ENCODE data around the gene AKT2. TPM values are rescaled to one million over a fixed set of nuclear protein-coding genes. Genes with fewer than 3 reads are reported as not detected.

Gene AKT2
- total RNA-seq, 1 donor from 2014 or later: 99.9 TPM

DNA sequence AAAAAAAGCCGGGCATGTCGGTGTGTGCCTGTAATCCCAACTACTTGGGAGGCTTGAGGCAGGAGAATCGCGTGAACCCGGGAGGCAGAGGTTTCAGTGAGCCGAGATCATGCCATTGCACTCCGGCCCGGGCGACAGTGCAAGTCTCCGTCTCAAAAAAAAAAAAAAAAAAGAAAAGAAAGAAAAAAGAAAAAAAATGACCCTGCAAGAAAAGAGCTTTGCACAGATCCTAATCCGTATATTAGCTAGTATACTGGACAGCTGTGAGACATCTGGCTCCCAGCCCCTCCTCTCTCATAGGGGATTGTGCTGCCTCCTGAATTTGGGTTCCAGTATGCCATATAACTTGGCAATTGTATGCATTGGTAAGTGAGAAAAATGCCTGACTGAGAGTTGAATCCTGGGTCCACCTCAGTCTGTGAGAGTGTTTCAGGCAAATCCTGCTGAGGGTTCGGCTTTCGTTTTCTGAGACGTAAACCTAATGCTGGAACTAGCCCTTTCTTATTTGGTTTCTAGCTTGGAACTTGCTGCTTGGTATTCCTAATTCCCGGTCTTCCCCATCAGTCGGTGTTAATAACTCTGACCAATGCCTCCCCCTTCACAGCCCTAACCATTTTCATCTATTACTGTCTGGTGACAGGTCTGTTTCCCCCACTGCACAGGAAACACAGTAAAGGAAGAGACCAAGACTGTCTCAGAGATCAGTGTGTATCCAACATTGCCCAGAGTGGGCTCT is 1.3 kb upstream of the AKT2 start:
- Mint-ChIP-seq H3K4me1 (ENCODE audit: low read depth) (peaks cover 26% of the 10 kb centered on the region), H3K36me3 (ENCODE audit: low read depth) (no peaks in the 10 kb centered on the region), H3K9me3 (ENCODE audit: low read depth) (no peaks in the 10 kb centered on the region), H3K4me3 (ENCODE audit: unreplicated experiment) (peak overlapping the region; percentile 74), H3K27me3 (ENCODE audit: low read depth) (no peaks in the 10 kb centered on the region), H3K27ac (ENCODE audit: unreplicated experiment) (peak overlapping the region; percentile 99)
- no peak for DNase-seq (ENCODE audit: low spot score)
- TF ChIP-seq, protein P1, sequence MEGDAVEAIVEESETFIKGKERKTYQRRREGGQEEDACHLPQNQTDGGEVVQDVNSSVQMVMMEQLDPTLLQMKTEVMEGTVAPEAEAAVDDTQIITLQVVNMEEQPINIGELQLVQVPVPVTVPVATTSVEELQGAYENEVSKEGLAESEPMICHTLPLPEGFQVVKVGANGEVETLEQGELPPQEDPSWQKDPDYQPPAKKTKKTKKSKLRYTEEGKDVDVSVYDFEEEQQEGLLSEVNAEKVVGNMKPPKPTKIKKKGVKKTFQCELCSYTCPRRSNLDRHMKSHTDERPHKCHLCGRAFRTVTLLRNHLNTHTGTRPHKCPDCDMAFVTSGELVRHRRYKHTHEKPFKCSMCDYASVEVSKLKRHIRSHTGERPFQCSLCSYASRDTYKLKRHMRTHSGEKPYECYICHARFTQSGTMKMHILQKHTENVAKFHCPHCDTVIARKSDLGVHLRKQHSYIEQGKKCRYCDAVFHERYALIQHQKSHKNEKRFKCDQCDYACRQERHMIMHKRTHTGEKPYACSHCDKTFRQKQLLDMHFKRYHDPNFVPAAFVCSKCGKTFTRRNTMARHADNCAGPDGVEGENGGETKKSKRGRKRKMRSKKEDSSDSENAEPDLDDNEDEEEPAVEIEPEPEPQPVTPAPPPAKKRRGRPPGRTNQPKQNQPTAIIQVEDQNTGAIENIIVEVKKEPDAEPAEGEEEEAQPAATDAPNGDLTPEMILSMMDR (IDR thresholded peaks at IDR 0.05): no peak

DNA sequence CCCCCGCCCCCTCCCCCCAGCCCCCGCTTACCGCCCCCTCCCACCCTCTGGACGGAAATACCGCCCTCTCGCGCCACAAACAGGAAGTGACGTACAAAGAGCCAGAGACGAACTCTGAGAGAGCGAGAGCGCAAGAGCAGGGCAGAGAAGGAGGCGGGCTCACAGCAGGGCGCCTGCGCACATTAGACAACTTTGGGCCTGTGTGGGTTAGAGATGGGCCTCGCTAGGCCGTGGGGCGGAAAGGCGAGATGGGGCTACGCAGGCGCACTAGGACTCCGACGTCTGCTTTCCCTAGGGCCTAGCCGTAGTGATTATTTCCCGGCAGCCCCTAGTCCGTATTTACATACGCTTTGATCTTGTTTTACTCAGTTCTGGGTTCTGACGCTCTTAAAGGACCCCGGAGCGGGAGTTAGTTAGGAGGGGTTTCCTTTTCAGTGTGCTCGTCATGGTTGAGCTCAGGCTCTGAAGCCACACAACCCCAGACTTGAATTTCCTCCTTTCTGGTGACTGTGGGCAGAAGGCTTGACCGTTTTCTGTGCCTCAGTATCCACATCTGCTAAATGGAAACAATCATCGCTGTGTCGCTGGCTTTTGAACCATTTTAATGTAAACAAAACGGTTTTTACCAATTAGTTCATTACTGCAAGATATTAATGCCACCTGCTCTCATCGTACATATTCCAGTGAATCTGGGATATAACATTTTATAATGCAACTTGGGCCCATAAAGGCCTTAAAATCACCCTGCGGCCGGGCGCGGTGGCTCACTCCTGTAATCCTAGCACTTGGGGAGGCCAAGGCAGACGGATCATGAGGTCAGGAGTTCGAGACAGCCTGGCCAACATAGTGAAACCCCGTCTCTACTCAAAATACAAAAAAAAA is 449 bp upstream of the AKT2 start:
- TF ChIP-seq, protein P1 (IDR thresholded peaks at IDR 0.05): no peak
- DNase-seq (ENCODE audit: low spot score): peak; percentile 100

DNA sequence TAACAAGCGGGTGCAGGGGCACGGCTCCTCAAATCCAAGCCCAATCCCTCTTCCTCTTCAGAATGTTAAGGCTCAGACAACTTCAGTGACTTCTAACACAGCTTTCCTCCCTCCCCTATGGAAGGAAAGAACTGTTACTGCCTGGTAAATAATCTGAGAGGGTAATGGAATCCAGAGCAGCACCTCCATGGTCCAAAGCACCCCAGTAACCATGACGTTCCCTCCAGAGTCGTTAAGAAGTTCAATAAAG is 969 bp downstream of the AKT2 start:
- H3K9me3 Mint-ChIP-seq (ENCODE audit: low read depth): no peaks in the 10 kb centered on the region
- TF ChIP-seq, protein P1 (IDR thresholded peaks at IDR 0.05): no peak
- H3K27me3 Mint-ChIP-seq (ENCODE audit: low read depth): no peaks in the 10 kb centered on the region
- peak overlapping the region; percentile 89 for H3K4me3 Mint-ChIP-seq (ENCODE audit: unreplicated experiment)
- peaks cover 42% of the 10 kb centered on the region for H3K4me1 Mint-ChIP-seq (ENCODE audit: low read depth)
- no peaks in the 10 kb centered on the region for H3K36me3 Mint-ChIP-seq (ENCODE audit: low read depth)
- peak overlapping the region; percentile 93 for H3K27ac Mint-ChIP-seq (ENCODE audit: unreplicated experiment)
- DNase-seq (ENCODE audit: low spot score): peak; percentile 8

More for the DNA sequence above, 449 bp upstream of the AKT2 start:
- Mint-ChIP-seq H3K4me1 (ENCODE audit: low read depth) (peaks cover 28% of the 10 kb centered on the region), H3K27me3 (ENCODE audit: low read depth) (no peaks in the 10 kb centered on the region), H3K9me3 (ENCODE audit: low read depth) (no peaks in the 10 kb centered on the region), H3K4me3 (ENCODE audit: unreplicated experiment) (peak overlapping the region; percentile 74), H3K27ac (ENCODE audit: unreplicated experiment) (peak overlapping the region; percentile 99), H3K36me3 (ENCODE audit: low read depth) (no peaks in the 10 kb centered on the region)

DNA sequence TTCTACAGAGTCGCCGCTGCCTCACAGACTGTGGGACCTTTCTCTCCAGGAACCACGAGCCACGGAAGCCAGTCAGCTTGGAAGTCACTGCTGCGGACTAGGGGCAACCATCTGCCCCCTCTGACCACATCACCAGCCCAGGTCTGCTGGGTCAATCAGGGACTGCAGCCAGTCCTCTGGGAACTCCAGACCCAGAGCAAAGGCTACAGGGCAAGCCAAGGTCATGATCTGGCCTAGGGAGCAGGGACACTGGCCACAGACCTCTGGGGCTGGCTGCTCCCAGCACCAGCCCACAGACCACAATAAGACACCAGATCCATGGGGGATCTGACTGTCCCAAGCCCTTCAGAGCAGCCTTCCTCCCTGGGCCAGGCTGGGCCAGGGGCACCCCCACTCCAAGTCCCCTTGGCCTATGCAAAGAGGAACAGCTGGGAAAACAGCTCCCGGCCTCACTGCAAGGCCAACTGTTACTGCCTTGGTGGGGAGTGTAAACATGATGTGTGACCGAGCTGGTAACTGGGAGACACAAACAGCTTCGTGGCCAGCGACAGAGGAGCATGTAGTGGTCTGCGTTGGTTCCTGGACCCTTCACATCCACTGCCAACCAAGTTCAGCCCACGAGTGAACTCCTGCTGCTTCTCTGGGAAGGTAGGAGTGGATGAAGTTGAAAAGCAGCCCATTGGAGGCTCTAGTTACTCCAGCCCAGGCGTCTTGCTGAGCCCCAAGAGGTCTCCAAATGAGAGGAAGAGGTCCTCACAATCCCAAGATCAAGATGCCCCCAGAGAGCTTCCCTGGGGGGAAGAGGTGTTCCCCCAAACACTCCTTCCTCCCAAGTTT is 1.5 kb downstream of the AKT2 start:
- Mint-ChIP-seq H3K27me3 (ENCODE audit: low read depth) (no peaks in the 10 kb centered on the region), H3K27ac (ENCODE audit: unreplicated experiment) (peak overlapping the region; percentile 93), H3K4me3 (ENCODE audit: unreplicated experiment) (peak overlapping the region; percentile 89), H3K36me3 (ENCODE audit: low read depth) (no peaks in the 10 kb centered on the region), H3K4me1 (ENCODE audit: low read depth) (peaks cover 46% of the 10 kb centered on the region), H3K9me3 (ENCODE audit: low read depth) (no peaks in the 10 kb centered on the region)
- peak; percentile 59 for DNase-seq (ENCODE audit: low spot score)
- TF ChIP-seq, protein P1 (IDR thresholded peaks at IDR 0.05): no peak

DNA sequence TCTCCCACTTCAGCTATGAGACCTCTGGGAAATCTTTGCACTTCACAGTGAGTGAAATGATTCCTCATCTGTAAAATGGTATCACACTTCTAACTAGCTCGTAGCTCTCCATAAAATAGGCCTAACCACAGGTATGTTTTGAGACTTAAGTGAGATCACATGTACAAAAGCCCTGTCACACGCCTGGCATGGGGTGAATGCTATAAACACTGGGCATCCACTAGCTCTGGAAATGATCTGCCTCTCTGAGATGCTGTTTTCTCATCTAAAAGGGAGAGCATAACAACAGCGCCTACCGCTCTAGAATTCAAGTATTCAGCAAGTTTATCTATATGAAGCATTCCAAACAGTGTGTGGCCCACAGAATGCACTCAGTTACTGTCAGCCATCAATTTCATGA is 2.2 kb downstream of the AKT2 start:
- Mint-ChIP-seq H3K4me3 (ENCODE audit: unreplicated experiment) (no peak overlapping the region), H3K36me3 (ENCODE audit: low read depth) (no peaks in the 10 kb centered on the region), H3K9me3 (ENCODE audit: low read depth) (no peaks in the 10 kb centered on the region), H3K4me1 (ENCODE audit: low read depth) (peaks cover 50% of the 10 kb centered on the region), H3K27ac (ENCODE audit: unreplicated experiment) (no peak overlapping the region), H3K27me3 (ENCODE audit: low read depth) (no peaks in the 10 kb centered on the region)
- no peak for DNase-seq (ENCODE audit: low spot score)
- TF ChIP-seq, protein P1 (IDR thresholded peaks at IDR 0.05): no peak

Data from chondrocyte (in vitro differentiated cells).